HG03045 (cell line): ENCODE measurements around the gene KRT83.
"Not testable (repeated sequence)": the region's sequence is repeated elsewhere in the genome, so short reads cannot be mapped to it uniquely, and the experiment has no call there.

Experiments
- ATAC-seq: cut with Tn5 transposase; IDR thresholded peaks from one replicate; pipeline ENCODE4 v1.9.1; 2021; ENCODE audit warnings: mild to moderate bottlenecking, moderate library complexity; ENCODE audit not compliant: unreplicated experiment

KRT83 gene

GRCh38 chr12:52334185-52334584 is 13.0 kb upstream of the KRT83 start:
- ATAC-seq, result no peak

GRCh38 chr12:52333321-52333720 is 12.1 kb upstream of the KRT83 start:
- ATAC-seq, result no peak

GRCh38 chr12:52332381-52332780 is 11.2 kb upstream of the KRT83 start:
- no peak for ATAC-seq

- ATAC-seq, result no peak
These were observed 10.6 kb upstream of the KRT83 start for GRCh38 chr12:52331833-52332232.

GRCh38 chr12:52331039-52331438 is 9.8 kb upstream of the KRT83 start:
- no peak for ATAC-seq

GRCh38 chr12:52327830-52328500 is 6.8 kb upstream of the KRT83 start:
- no peak for ATAC-seq

- peak; percentile 80 for ATAC-seq
These were observed 6.0 kb upstream of the KRT83 start for GRCh38 chr12:52327052-52327829.

- ATAC-seq, result no peak
These were observed 2.9 kb upstream of the KRT83 start for GRCh38 chr12:52324153-52324444.

GRCh38 chr12:52323416-52324152 is 2.4 kb upstream of the KRT83 start:
- no peak for ATAC-seq

GRCh38 chr12:52323001-52323400 is 1.8 kb upstream of the KRT83 start:
- ATAC-seq, result no peak

- no peak for ATAC-seq
These were observed 871 bp upstream of the KRT83 start for GRCh38 chr12:52322069-52322468.

GRCh38 chr12:52321418-52321817 is 220 bp upstream of the KRT83 start:
- ATAC-seq, result no peak

GRCh38 chr12:52319097-52319496 is 2.1 kb downstream of the KRT83 start:
- no peak for ATAC-seq

GRCh38 chr12:52318241-52318990 is 2.8 kb downstream of the KRT83 start:
- ATAC-seq, result no peak

GRCh38 chr12:52317468-52318052 is 3.6 kb downstream of the KRT83 start:
- no peak for ATAC-seq

- ATAC-seq, result no peak
These were observed 4.5 kb downstream of the KRT83 start for GRCh38 chr12:52316701-52317100.

GRCh38 chr12:52316290-52316689 is 4.9 kb downstream of the KRT83 start:
- no peak for ATAC-seq

- ATAC-seq, result not testable (repeated sequence)
These were observed 5.5 kb downstream of the KRT83 start for GRCh38 chr12:52315721-52316120.

GRCh38 chr12:52314511-52314910 is 6.7 kb downstream of the KRT83 start:
- ATAC-seq, result no peak

- no peak for ATAC-seq
These were observed 7.3 kb downstream of the KRT83 start for GRCh38 chr12:52313926-52314325.

- ATAC-seq, result no peak
These were observed 7.7 kb downstream of the KRT83 start for GRCh38 chr12:52313461-52313860.
